Dedifferentiated amniotic fluid mesenchymal stem cell (primary cell): ENCODE measurements around the gene TTLL12.

Experiments
- DNase-seq: peaks from one replicate; pipeline ENCODE4 v3.0.0-alpha.2; 2016; ENCODE audit errors: extremely low spot score

The TTLL12 gene

DNA sequence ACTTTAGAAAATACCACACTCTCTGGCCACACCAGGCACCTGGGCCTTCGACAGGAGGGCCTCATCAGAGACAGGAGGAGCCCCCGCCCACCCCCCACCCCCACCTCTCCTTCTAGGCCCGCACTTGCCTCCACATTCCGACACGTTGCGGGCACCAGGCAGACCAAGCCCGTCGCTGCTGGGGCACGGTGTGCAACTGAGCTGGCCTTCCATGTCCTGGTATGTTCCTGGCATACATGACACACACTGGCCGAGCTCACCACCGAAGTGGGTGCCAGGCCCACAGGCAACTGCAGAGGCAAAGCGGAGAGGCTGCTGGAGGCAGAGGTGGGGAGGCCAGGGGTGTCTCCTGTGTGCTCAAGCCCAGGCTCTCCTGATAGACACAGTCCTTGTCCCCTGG lies 27.0 kb upstream of the TTLL12 start:
- no peak for DNase-seq

DNA sequence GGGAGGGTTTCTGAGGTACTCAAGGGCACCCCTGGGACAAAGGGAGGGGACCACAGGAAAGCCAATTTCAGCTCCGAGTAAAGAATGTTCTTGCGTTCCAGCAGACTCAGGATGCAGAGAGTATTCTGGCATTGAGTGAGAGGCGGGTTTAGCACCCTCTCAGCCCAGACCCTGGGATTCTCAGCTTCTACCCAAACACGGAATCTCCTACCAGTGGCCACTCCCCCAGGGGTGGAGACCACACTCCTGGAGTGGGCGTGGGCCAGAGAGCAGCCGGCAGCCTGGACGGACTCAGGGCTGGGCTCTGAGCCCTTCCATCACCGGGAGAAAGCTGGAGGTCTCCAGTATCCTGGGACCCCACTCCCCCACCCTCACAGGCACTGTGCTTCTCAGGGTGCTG lies 26.1 kb upstream of the TTLL12 start:
- DNase-seq, result no peak

GRCh38 chr22:43212434-43212952 lies 25.6 kb upstream of the TTLL12 start:
- no peak for DNase-seq

GRCh38 chr22:43211941-43212433 lies 25.1 kb upstream of the TTLL12 start:
- no peak for DNase-seq

DNA sequence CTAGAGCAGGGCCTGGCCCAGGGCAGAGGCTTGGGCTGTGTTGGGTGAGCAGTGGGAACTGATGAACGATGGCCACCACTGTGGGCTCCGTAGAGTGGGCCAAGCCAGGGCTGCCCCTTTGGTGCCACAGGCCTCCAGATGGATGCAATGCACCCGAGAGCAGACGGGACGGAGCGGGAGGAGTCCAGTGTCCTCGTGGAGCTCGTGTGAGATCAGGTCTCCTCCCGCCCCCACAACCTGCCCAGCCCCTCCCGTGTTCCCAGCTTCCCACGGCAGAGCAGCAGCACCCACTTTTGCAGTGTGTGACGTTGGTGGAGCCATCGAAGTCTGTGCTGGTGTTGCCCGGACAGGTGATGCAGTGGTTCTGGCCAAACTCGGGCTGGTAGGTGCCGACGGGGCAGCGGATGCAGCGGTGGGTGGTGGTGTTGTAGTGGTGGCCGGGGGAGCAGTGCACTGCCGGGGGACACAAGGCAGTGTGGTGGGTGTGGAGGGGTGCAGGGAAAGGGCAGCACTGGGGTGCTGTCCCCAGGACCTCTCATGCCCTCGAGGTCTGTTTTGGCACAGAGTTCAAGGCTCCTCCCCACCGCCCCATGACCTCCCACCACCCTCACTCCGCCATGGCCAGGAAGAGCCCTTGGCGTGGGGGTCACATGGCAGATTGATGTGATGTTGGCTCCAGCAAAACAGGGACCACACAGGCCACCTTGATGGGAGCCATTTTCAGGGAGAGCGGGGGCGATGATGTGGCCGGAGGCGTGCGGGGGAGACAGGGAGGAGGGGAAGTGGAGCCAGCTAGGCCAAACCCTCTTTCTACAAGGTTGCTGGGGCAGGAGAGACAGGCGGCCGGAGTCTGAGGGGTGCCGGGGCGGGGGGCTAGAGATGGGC lies 23.9 kb upstream of the TTLL12 start:
- no peak for DNase-seq

DNA sequence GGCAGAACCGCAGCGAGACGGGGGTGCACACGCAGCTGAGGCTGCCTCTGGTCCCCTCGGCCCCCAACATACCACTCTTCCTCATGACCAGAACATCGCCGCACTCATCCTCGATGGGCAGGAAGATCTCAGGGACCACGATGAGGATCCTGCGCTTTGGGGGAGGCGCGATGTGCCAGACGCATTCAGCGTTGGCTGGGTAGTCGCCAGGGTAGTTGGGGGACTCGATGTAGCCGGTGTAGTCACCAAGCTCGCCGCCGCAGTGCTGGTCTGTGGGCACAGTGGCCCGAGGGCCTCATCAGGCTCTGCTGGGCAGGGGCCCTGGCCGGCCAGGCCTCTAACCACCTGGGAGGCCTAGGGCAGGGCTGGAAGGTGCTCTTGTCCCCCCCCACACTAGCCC lies 23.0 kb upstream of the TTLL12 start:
- no peak for DNase-seq

- no peak for DNase-seq
Measured at GRCh38 chr22:43209523-43209890, 22.6 kb upstream of the TTLL12 start.

- no peak for DNase-seq
Measured at GRCh38 chr22:43208703-43209522, 22.0 kb upstream of the TTLL12 start.

GRCh38 chr22:43207849-43208702 lies 21.1 kb upstream of the TTLL12 start:
- DNase-seq, result no peak

- no peak for DNase-seq
Measured at GRCh38 chr22:43207386-43207785, 20.5 kb upstream of the TTLL12 start.

DNA sequence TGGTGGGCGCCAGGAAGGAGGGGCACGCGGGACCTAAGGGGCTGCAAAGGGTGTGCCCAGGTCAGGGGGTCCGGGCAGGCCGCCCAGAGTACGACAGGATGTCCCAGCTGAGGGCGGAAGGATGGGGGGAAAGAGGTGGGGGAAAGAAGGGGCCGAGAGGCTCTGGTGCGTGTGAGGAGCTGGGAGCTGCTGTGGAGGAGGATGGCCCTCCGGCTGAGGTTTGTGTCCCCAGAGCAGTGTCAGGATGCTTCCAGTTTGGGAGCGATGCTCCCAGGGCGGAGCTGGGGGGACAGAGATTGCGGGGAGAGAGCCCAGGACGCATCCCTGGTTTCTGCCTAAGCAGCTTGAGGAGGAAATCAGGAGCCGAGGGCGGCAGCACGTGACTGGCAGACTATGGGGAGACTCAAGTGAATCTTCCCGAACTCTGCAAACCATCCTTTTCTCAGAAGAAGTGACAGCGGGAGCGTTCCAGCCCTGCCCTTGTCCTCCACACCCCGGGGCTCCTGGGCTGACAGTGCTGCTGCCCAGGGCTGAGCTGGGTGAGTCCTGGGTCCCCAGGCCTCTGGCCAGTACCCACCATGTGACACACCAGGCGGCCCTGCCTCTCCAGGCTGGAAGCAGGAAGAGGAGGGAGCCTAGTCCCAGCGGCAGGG lies 19.7 kb upstream of the TTLL12 start:
- no peak for DNase-seq

- no peak for DNase-seq
Measured at GRCh38 chr22:43205748-43206508, 19.0 kb upstream of the TTLL12 start.

- no peak for DNase-seq
Measured at GRCh38 chr22:43205261-43205691, 18.3 kb upstream of the TTLL12 start.

GRCh38 chr22:43203471-43203981 lies 16.6 kb upstream of the TTLL12 start:
- DNase-seq, result no peak

DNA sequence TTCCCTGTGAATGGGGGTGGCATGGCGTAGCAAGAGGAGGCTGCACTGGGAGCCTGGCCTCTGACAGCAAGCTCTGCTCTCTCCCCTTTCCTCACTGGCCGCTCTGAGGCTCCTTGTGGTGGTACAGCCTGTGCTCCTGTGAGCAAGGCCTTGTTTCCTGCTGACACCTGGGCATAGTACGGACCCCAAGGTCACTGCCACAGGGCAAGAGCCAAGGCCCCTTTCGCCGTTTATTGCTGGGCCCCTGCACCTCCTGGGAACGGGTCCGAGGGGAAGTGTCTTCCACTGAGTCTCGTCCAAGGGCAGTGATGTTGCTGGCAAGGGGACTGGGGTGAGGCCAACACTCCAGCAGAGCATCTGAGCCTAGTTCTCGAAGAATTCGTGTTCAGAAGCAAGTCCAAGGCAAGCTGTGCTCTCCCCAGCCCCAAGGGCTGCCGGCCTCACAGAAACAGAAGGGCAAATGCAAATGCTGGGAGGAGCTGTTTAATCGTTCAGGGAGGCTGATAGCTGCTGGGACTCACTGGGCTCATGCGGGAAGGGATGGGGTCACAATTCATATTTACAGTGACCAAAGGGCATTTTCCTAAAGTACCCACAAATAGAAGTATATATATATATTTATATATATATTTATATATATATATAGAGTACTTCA lies 15.9 kb upstream of the TTLL12 start:
- DNase-seq, result no peak

DNA sequence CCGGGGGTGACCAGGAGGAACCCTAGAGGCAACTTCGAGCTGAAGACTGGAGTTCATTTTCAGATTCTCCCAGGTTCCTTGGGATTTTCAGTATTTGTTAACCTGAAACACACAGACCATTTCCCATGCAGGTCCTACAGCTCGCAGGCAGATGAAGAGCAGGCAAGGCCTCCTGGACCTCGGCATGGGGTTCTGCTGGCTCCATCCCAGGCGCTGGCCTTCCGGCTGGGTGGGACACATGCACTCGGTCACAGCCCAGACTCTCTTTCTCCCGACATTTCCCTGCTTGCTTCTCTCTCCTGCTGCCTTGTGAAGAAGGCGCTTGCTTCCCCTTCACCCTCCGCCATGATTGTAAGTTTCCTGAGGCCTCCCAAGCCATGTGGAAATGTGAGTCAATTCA lies 15.4 kb upstream of the TTLL12 start:
- no peak for DNase-seq

- DNase-seq, result no peak
Measured at GRCh38 chr22:43201486-43202219, 14.7 kb upstream of the TTLL12 start.

GRCh38 chr22:43200555-43200954 lies 13.6 kb upstream of the TTLL12 start:
- no peak for DNase-seq

GRCh38 chr22:43200031-43200430 lies 13.1 kb upstream of the TTLL12 start:
- DNase-seq, result no peak
